NCI-H345 treated with DMSO at 0.1 percent for 48 hours (cell line): Measurements from ENCODE around the gene MTFR1L.

Source experiments
- DNase-seq: peaks from one replicate; lab custom pipeline; 2025; ENCODE audit not compliant: unreplicated experiment; lab: John Stamatoyannopoulos, UW

MTFR1L gene

DNA sequence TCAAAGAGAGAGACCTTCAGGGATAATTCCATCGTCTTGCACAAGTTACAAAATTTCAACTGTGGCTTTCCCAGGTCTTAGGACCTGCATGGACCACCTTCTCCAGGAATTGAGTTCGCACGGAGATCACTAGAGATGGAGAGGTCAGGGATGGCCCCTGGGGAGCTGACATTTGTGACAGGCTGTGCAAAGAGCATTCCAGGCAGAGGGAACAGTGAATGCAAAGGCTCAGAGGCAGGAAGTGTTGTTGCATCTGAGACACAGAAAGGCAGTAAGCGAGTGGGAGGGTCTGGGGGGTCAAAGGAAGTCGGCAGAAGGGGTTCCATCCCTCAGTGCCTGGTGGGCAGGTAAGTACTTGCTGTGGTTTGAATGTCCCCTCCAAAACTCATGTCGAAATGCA lies 29.3 kb upstream of the MTFR1L start:
- DNase-seq = no peak

DNA sequence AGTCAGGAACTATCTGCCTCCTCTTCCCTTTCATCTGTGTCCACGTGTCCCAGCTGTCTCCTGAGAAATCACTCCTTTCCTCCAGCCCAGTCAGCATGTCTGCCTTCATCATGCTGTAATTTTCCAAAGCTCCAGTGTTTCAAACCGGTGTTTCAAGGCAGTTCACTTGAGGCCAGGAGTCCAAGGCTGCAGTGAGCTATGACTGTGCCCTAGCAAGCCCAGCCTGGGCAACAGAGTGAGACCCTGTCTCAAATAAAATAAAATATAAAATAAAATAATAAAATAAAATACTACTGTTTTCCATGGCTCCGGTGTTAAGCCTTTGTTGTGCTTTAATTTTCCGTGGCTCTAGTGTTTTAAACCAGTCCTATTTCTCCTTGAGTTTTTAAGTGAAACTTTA lies 27.6 kb upstream of the MTFR1L start:
- no peak for DNase-seq

DNA sequence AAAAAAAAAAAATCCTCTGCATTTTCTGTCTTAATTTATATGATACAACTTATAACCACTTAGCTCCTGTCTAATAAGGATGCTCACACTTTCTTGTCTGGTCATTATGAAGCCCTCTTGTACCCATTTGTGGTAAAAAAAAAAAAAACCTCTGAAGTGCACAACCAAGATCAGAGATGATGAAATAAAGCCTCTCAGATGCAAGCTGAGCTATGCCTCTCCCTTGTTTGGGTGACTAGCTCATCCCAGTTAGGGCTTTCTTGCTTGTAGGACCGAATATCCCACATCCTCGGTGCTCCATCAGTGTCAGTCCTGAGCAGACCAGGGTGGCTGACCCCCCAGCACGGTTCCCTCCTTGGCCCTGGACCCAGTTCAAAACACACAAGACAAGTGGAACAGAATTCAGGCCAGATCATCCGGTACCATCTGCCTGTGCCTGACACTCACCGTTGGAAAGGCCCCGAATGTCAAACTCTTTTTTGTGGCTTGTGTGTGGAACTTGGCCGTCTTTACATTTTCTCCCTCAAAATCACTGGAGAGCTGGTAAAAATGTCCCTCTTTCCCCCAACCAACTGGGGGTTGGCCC lies 26.1 kb upstream of the MTFR1L start:
- DNase-seq = no peak

DNA sequence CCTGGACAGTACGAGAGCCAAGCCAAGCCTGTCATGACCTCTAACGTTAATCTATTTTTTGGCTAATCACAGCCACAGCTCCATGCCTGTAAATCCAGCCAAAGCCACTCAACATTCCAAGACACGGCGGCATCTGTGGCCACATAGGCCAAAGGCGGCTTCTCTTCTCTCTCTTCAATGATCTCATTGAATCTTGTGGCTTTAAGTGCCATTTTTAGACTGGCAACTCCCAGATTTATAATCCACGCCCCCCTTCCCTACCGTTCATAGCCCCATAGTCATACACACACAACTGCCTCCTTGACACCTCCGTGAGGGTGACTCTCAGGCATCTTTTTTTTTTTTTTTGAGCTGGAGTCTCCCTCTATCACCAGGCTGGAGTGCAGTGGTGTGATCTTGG lies 25.4 kb upstream of the MTFR1L start:
- DNase-seq = no peak

DNA sequence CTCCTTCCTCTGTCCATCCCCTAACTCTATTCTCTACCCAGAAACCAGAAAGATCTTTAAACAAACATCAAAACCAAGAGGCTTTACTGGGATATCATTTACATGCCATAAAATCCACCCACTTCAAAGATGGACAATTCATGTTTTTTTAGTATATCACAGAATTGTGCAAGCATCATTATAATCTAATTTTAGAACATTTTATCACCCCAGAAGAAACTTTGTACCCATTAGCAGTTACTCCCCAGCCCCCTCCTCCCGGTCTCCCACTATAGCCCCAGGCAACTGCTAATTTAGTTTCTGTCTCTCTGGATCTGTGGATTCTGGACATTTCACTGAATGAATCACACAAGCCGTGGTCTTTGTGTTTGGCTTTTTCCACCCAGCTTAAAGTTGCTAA lies 24.5 kb upstream of the MTFR1L start:
- DNase-seq = no peak

DNA sequence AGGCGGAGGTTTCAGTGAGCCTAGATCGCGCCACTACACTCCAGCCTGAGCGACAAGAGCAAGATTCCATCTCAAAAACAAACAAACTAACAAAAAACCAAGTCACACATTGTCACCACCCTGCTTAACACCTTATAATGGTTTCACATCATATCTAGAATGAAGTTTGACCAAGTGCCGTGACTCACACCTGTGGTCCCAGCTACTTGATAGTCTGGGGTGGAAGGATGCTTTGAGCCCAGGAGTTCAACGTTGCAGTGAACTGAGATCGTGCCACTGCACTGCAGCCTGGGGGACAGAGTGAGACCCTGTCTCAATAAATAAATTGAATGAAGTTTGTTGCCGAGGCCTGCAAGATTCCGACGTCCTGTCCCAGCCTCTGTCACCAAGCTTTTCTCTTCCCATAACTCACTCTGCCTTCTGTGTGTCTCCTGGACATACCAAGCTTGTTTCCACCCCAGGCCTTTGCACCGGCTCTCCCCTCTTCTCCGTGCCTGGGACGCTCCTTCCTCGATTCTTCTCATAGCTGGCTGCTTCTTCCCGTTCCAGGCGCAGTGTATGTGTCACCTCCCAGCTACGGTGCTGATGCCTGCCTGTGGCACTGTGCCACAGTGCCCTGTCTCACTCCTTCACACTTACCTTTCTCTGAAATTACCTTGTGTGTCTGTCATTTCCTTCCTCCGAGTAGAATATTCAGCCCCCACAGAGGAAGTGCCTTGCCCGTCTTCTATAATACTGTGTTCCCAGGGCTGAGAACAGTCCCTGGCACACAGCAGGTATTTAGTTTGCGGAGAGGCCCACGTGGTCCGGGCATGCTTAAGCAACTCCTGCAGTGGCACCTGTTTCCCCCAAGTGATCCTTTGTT lies 23.6 kb upstream of the MTFR1L start:
- no peak for DNase-seq

DNA sequence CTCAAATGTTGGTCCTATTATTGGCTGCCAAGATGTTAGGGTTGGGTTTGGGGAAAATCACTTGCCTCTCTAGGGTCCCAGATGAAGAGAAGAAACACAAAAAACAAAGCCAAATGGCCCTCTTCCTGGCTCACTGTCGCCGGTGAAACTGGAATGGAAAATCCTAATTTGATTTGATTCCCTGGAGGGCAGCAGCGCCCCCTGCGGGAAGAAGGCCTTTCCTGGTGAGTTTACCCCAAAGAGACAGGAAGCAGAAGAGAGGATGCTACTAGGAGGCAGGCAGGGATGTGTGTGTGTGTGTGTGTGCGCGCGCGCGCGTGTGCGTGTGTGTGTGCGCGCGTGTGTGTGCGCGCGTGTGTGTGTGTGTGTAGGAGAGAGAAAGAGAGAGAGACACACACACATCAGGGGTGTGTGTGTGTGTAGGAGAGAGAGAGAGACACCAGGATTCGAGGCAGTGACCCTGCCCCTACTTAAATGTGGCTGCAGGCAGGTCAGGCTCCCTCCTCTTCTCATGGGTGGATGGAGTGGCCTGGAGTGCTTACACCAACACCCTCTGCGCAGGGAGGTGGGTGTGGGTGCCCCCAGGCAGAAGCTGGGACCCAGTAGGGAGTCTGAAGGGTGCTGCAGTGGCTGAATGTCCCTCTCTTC lies 22.8 kb upstream of the MTFR1L start:
- peak; percentile 83 for DNase-seq

DNA sequence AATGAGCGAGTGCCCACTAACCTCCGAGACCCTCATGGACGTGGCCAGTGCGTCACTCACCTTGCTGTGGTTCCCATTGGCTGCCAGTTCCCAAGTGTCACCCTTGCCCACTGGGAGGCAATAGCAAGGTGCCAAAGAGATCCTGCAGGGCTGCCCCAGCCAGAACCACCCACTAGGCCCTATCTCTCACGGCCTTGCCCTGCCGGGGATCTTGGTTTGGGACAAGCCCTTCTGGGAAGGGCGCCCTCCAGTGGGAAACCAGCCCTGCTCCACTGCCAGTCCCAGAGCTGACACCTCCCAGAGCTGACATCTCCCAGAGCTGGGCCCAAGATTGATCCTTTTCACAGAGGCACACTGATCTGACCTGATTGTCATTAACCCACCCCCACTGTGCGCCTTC lies 21.8 kb upstream of the MTFR1L start:
- DNase-seq = no peak

DNA sequence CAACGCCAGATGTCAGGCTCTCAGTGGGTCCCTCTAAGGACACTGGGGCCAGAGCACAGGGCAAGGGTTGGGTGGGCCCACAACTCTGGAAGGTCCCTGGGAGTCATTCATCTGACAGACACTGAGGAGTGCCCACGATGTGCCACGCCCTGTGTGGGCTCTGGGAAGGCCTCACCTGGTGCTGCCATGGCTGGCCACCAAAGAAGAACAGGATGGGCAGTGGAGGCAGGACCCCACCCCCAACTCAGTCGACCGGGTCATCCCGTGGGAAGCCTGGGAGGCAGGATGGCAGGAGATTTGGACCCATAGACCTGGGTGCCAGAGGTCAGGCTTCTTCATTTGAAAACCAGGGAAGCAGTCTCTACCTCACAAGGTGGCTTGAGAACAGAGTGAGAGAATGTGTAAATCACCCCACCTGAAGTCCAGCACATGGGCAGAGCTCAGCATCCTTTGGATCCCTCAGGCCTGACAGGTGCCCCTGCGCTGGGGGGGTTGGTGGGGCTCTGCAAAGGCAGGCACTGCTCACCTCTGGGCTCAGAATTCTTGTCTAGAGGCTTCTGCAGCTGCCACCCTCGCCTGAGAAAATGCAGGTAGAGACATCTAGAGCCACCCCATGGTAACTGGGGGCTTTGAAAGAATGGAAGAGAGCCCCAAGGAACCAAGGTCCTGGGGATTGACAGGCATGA lies 20.9 kb upstream of the MTFR1L start:
- DNase-seq = no peak

DNA sequence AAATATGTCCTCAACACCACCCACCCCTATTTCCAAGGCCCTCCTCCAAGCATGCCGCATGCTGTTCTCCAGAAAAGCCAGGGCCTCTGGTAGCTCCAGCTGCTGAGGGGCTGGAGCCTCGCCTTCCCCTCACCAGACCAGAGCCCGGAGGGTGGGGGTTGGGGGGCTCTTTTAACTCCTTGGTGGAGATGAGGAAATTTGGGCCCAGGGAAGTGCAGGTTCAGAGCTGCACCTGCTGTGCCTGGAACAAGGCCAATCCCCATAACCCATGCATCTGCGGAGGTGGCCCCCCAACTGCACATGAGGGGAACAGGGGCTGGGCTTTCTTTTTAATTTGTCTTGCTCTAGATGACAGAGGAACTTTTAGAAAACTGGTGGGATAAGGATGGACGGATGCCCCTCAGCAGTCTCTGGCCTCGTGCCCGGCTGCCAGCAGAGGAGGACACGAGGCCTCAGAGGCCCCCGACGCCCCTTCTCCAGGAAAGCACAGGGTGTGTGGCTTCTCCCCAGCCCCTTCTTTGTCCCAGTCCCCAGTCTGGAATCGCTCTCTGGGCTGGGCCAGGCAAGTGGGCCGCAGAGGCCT lies 20.3 kb upstream of the MTFR1L start:
- no peak for DNase-seq

DNA sequence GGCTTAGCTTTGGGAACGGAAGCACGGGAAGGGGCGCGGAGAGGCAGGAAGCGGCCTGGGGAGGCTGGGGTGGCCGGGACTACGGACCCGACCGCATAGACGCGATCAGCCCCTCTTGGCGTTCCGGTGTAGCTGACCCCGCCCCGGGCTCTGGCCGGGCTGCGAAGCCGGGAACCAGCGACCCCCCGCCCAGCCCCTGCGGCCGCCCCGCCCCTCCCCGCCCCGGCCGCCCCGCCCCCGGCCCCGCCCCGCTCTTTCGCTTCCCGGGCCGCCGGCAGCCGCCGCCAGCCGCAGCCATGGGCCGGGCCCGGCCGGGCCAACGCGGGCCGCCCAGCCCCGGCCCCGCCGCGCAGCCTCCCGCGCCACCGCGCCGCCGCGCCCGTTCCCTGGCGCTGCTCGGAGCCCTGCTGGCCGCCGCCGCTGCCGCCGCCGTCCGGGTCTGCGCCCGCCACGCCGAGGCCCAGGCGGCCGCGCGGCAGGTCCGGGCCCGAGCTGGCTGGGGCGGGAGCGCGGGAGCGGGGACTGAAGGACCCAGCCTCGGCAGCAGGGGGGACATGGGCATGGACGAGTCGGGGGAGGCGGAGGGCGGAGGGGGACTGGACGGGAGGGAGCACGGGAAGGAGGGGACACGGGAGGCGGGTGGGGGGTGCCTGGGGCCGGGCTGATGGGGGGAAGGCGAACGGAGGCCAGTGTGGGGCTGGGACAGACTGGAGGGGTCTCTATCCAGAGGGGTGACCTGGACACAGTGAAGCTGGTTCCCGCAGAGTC lies 19.6 kb upstream of the MTFR1L start, which contains the start of gene SELENON:
TSS of gene SELENON (plus strand) at position 259 of the 768 bp plus-strand sequence. CDS start at position 297, 38 bp downstream.
- DNase-seq = no peak

DNA sequence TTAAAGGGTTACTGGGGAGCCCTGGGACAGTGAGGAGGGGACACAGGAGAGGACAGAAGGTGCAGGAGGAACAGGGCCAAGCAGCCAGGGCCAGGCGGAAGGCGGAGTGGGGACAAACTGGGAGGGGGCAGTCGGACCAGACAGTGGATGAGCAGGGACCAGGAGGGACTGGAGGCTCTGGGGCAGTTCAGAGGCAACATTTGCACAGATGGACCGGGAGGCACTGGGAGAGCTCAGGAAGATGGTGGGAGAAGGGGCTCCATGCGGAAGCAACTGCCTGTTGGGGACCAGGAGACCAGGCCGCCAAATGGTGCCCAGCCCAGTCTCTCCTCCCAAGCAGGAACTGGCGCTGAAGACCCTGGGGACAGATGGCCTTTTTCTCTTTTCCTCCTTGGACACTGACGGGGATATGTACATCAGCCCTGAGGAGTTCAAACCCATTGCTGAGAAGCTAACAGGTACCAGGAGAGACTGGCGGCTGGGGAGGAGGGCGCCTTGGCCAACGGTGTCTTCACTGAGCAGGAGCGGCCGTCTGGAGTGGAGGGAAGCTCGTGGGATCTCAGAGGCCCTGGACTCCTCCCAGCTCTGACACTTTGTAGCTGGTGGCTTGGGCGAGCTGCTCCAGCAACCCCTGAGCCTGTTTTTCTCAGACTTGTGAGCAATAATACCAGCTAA lies 18.9 kb upstream of the MTFR1L start:
- no peak for DNase-seq

DNA sequence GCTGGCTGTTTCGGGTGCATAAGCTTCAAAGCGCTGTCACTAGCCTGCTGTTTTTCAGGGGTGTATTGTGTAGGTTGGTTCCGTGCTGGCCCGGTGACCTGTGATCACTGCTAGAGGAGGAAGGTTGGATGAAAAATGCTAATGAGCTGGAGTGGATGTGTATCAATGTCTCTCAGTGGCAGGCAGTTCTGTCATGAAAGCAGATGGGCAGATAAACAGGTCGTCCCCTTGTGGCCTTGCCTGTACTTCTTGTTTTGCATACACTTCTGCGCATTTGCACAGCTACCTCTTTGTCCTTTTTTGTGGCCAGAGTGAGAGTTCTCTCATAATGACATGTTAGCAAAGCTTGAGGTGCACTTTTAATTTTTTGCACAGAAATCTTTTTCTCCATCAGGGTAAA lies 16.8 kb upstream of the MTFR1L start:
- DNase-seq = no peak

DNA sequence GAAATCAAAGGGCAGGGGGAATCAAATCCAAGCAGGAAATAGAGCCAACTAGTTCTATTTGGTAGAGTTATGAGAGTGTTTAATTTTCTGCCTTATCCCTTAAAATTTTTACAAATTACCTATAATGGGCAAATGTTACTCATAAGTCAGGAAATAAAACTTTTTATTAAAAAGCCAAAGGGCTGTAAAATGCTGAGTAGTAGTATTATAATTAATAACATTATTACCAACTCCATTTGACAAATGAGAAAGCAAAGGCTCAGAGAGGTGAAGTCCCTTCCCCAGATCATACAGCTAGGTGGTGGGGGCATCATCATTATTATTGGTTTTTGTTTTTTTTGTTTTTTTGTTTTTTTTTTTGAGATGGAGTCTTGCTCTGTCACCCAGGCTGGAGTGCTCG lies 16.4 kb upstream of the MTFR1L start:
- DNase-seq = no peak

DNA sequence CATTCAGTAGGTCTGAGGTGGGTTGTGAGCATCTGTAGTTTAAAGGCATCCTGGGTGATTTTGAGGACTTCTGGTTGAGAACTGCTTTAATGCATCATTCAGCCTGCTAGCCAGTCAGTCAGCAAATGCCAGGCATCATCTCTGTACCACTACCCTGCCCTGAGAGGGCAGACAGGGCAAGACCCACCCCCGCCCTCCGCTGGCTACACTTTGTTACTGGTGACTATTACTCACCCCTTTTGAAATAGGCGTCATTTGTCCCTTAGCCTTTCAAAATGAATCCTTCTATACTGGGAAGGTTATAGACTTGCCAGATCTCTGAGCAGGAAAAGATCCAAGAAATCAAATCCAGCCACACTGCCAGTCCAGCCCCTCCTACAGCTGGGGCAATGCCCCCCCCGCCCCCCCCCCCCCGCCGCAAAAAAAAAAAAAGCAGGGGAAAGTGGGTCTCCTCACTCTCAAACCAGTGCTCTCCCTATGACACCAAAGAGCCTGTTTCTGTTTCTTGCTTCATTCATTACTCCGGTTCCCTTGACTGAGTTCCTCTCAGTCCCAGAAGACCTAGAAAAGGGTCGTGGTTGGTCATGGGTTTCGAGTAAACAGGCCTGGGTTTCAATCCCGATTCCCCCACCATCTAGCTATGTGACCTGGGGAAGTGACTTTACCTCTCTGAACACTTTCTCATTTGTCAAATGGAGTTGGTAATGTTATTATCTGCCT lies 15.3 kb upstream of the MTFR1L start:
- DNase-seq = no peak

DNA sequence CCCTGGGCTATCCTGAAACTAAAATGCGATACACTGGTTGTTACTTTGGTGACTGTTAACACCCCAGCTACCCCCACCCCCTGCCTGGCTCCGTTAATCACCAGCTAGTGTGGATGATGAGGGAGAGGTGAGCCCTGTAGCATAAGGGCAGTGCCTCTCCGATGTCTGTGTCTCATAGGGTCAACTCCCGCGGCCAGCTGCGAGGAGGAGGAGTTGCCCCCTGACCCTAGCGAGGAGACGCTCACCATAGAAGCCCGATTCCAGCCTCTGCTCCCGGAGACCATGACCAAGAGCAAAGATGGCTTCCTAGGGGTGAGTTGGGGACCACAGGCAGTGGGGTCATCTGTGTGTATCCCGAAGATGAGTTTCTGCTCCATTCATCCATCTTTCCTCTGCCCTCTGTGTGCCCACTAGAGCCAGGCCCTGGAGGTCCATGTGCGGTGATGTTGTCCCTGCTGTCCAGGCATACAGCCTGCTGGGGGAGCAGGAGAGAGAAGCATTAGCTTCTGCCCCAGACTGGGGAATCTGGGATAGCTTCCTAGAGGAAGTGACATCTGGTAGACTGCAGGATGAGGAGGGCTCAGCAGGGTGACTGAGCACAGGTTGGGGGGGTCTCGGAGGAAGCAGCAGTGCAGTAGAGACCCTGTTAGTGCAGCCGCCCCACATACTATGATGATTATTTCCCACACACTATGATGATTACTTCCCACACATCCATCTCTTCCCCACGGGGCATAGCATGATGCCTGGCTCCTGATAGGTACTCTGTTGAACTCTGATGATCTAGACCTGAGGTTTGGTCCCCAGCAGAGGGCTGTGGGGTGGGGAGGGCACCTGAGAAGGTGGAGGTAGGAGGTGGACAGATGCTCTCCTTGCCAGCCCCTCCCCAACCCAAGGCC lies 14.5 kb upstream of the MTFR1L start:
- DNase-seq = no peak

DNA sequence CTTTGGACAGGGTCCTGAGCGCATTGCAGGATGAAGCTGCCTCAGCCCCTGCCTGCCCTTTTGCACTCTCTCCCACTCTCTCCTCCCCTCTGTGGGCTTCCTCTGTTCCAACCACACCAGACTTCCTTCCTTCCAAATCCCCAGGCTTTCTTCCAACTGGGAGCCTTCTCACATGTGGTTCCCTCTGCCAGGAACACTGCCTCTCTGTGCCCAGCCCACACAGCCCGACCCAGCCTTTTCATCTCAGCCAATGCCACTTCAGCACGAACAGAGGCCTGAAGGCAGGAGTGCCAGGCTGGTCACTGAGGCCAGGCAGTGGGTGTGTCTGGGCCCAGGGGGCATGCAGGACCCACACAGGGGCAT lies 13.9 kb upstream of the MTFR1L start:
- no peak for DNase-seq

DNA sequence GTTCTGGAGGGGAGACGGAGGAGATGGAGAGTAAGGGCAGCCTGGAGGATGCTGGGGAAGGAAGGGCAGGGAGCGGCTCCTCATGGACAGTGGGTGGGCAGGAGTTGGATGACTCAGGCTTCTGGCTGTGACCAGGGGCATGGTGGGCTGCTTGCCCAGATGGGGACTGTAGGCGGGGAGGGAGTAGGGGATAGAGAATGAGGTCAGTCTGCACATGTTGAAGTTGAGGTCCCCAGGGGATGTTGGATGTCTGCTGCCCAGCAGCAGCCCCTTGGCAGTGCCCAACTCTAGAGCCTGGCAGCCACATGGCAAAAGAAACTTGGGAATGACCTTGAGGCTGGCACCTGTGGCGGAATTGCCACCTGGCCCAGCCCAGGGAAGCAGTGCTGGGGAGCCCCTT lies 13.3 kb upstream of the MTFR1L start:
- DNase-seq = no peak
